ENCODE results near the gene AOPEP.

Gene AOPEP

GRCh38 chr9:94915476-94916450 lies 189.3 kb downstream of the AOPEP start:
- 100% methylated on average over 8 of the region's 17 CpGs for WGBS (ENCODE audit: insufficient coverage)
- H3K36me3 ChIP-seq (ENCODE audit: control insufficient read depth in 4 of 4, insufficient read depth in 4 of 4, low read length in 3 of 4): no peaks in the 10 kb centered on the region
- ChIA-PET POLR2A (no interaction called here), CTCF (interaction anchor here (0.7 to 5.6 kb wide), 8 partner anchors 10 to 235 kb away, joined by 3 to 97 read pairs (median 8); no protein-coding TSS in a partner anchor)
- H3K4me1 ChIP-seq (ENCODE audit: control extremely low read depth in 1 of 4, control insufficient read depth in 4 of 4, insufficient read depth in 4 of 4, low read length in 3 of 4): peaks cover 0 to 5% (median 2%) of the 10 kb centered on the region in 4 experiments
- DNase-seq: no peak
- H3K9me3 ChIP-seq (ENCODE audit: control extremely low read depth in 1 of 5, control insufficient read depth in 4 of 5, insufficient read depth in 2 of 5, low read depth in 1 of 5, low read length in 4 of 5): no peaks in the 10 kb centered on the region
- H3K27me3 ChIP-seq (replicated peaks in 2 of 5; ENCODE audit: control insufficient read depth in 4 of 5, insufficient read depth in 5 of 5, low read length in 4 of 5): no peaks in the 10 kb centered on the region
- H3K4me3 ChIP-seq (ENCODE audit: control insufficient read depth in 1 of 7, extremely low read depth in 1 of 7, insufficient read depth in 4 of 7, low read depth in 2 of 7, low read length in 6 of 7): no peak overlapping the region
- H3K27ac ChIP-seq (ENCODE audit: insufficient read depth in 1 of 2, low read depth in 1 of 2, low read length in 2 of 2, poor library complexity in 1 of 2, severe bottlenecking in 2 of 2): no peak overlapping the region

- 100% methylated on average over 6 of the region's 6 CpGs for WGBS (ENCODE audit: insufficient coverage)
- POLR2A ChIA-PET: no interaction called here
- Histone ChIP-seq H3K36me3 (ENCODE audit: control insufficient read depth in 4 of 4, insufficient read depth in 4 of 4, low read length in 3 of 4) (no peaks in the 10 kb centered on the region), H3K27ac (ENCODE audit: insufficient read depth in 1 of 2, low read depth in 1 of 2, low read length in 2 of 2, poor library complexity in 1 of 2, severe bottlenecking in 2 of 2) (no peak overlapping the region), H3K4me3 (ENCODE audit: control insufficient read depth in 1 of 7, extremely low read depth in 1 of 7, insufficient read depth in 4 of 7, low read depth in 2 of 7, low read length in 6 of 7) (no peak overlapping the region), H3K4me1 (ENCODE audit: control extremely low read depth in 1 of 4, control insufficient read depth in 4 of 4, insufficient read depth in 4 of 4, low read length in 3 of 4) (peaks cover 0 to 5% (median 2%) of the 10 kb centered on the region in 4 experiments), H3K27me3 (replicated peaks in 2 of 5; ENCODE audit: control insufficient read depth in 4 of 5, insufficient read depth in 5 of 5, low read length in 4 of 5) (no peaks in the 10 kb centered on the region), H3K9me3 (ENCODE audit: control extremely low read depth in 1 of 5, control insufficient read depth in 4 of 5, insufficient read depth in 2 of 5, low read depth in 1 of 5, low read length in 4 of 5) (no peaks in the 10 kb centered on the region)
- DNase-seq: no peak
- CTCF ChIA-PET: interaction anchor here (0.8 to 5.6 kb wide), 35 partner anchors 8 to 362 kb away, joined by 3 to 97 read pairs (median 6); partner anchors contain the start of gene PCAT7
Measured at GRCh38 chr9:94916956-94917355, 190.5 kb downstream of the AOPEP start.

DNA sequence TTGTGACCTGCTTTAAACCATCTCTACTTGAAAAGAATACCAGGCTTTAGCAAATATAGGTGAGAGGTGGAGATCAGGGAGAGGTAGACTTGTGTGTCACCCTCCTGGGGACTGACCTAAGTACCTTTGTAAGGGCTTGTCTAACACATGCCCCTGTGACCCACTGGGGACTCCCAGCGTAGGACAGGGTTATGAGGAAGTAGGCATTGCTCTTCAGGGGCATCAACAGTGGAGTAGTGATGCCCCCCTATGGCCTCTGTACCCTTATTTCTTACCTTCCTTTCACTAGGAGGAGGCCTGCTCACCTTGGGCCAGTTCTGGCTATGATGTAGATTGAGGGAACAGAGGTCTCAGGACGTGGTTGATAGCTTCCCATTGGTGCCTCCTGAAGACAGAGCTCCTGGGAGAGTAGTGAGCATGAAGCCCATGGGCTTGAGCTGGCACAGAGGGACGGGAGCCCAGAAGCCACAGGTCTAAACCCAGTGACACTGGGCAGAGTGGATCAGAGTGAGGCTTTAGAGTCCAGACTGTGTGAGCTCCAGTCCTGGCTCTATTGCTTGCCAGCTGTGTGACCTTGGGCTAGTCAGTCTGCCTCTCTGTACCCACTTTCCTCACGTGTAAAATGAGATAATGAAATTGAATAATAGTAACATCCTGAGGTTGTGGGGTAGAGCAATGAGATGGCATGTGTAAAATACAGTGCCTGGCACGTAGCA lies 191.7 kb downstream of the AOPEP start:
- H3K27ac ChIP-seq (ENCODE audit: insufficient read depth in 1 of 2, low read depth in 1 of 2, low read length in 2 of 2, poor library complexity in 1 of 2, severe bottlenecking in 2 of 2): no peak overlapping the region
- peak; percentile 85 to 90 (median 89) for DNase-seq
- no peaks in the 10 kb centered on the region for H3K27me3 ChIP-seq (replicated peaks in 2 of 5; ENCODE audit: control insufficient read depth in 4 of 5, insufficient read depth in 5 of 5, low read length in 4 of 5)
- H3K4me3 ChIP-seq (ENCODE audit: control insufficient read depth in 1 of 7, extremely low read depth in 1 of 7, insufficient read depth in 4 of 7, low read depth in 2 of 7, low read length in 6 of 7): no peak overlapping the region
- no peaks in the 10 kb centered on the region for H3K36me3 ChIP-seq (ENCODE audit: control insufficient read depth in 4 of 4, insufficient read depth in 4 of 4, low read length in 3 of 4)
- ChIA-PET CTCF (interaction anchor here (0.6 to 5.6 kb wide), 51 partner anchors 10 to 364 kb away, joined by 3 to 97 read pairs (median 4); partner anchors contain the start of gene PCAT7), POLR2A (no interaction called here)
- H3K9me3 ChIP-seq (ENCODE audit: control extremely low read depth in 1 of 5, control insufficient read depth in 4 of 5, insufficient read depth in 2 of 5, low read depth in 1 of 5, low read length in 4 of 5): no peaks in the 10 kb centered on the region
- peaks cover 0 to 5% (median 2%) of the 10 kb centered on the region in 4 experiments for H3K4me1 ChIP-seq (ENCODE audit: control extremely low read depth in 1 of 4, control insufficient read depth in 4 of 4, insufficient read depth in 4 of 4, low read length in 3 of 4)
- WGBS (ENCODE audit: insufficient coverage): 49% methylated on average over 4 of the region's 5 CpGs

GRCh38 chr9:94919376-94920098 lies 193.0 kb downstream of the AOPEP start:
- Histone ChIP-seq H3K27me3 (replicated peaks in 2 of 5; ENCODE audit: control insufficient read depth in 4 of 5, insufficient read depth in 5 of 5, low read length in 4 of 5) (no peaks in the 10 kb centered on the region), H3K4me1 (ENCODE audit: control extremely low read depth in 1 of 4, control insufficient read depth in 4 of 4, insufficient read depth in 4 of 4, low read length in 3 of 4) (peaks cover 0 to 5% (median 2%) of the 10 kb centered on the region in 4 experiments), H3K27ac (ENCODE audit: insufficient read depth in 1 of 2, low read depth in 1 of 2, low read length in 2 of 2, poor library complexity in 1 of 2, severe bottlenecking in 2 of 2) (no peak overlapping the region), H3K36me3 (ENCODE audit: control insufficient read depth in 4 of 4, insufficient read depth in 4 of 4, low read length in 3 of 4) (peaks cover 0 to 4% (median 0%) of the 10 kb centered on the region in 4 experiments), H3K4me3 (ENCODE audit: control insufficient read depth in 1 of 7, extremely low read depth in 1 of 7, insufficient read depth in 4 of 7, low read depth in 2 of 7, low read length in 6 of 7) (no peak overlapping the region), H3K9me3 (ENCODE audit: control extremely low read depth in 1 of 5, control insufficient read depth in 4 of 5, insufficient read depth in 2 of 5, low read depth in 1 of 5, low read length in 4 of 5) (no peaks in the 10 kb centered on the region)
- 99% methylated on average over 15 of the region's 17 CpGs for WGBS (ENCODE audit: insufficient coverage)
- CTCF ChIA-PET: interaction anchor here (1.2 to 5.6 kb wide), 7 partner anchors 9 to 238 kb away, joined by 3 to 97 read pairs (median 3); no protein-coding TSS in a partner anchor
- POLR2A ChIA-PET: no interaction called here
- DNase-seq: no peak

DNA sequence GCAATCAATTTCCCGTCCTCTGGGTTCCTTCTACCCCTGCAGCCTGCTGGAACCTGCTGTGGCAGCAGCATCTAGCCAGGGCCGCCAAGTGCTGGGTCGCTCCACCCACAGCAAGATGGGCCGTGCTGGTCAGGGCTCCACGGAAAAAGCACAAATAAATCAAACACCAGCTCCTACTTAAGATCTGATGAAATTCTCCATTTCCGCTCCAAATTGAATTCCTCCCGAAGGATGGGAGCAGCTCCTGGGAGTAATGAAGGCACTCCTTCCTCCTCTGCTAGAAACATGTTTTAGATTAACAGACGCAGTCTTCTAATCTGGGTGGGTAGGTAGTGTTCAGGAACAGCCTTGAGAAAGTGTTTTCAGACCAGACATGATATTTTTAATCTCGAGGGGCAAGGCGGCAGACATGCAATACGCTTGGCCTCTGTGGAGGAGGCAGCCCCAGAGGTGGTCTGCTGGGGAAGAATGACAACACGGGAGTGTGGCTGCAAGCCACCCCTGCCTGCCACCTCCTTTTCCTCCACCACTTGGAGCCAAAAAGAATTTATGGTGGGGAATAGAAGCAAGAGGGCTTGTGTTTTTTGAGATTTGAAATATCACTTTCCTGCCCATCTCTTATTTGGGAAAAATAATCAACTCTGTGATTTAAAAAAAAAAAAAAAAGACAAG lies 194.1 kb downstream of the AOPEP start:
- 97% methylated on average over 7 of the region's 12 CpGs for WGBS (ENCODE audit: insufficient coverage)
- ChIA-PET CTCF (interaction anchor here (0.5 to 5.6 kb wide), 7 partner anchors 10 to 239 kb away, joined by 3 to 57 read pairs (median 3); no protein-coding TSS in a partner anchor), POLR2A (no interaction called here)
- H3K27me3 ChIP-seq (replicated peaks in 2 of 5; ENCODE audit: control insufficient read depth in 4 of 5, insufficient read depth in 5 of 5, low read length in 4 of 5): no peaks in the 10 kb centered on the region
- H3K27ac ChIP-seq (ENCODE audit: insufficient read depth in 1 of 2, low read depth in 1 of 2, low read length in 2 of 2, poor library complexity in 1 of 2, severe bottlenecking in 2 of 2): no peak overlapping the region
- H3K4me3 ChIP-seq (ENCODE audit: control insufficient read depth in 1 of 7, extremely low read depth in 1 of 7, insufficient read depth in 4 of 7, low read depth in 2 of 7, low read length in 6 of 7): no peak overlapping the region
- no peaks in the 10 kb centered on the region for H3K9me3 ChIP-seq (ENCODE audit: control extremely low read depth in 1 of 5, control insufficient read depth in 4 of 5, insufficient read depth in 2 of 5, low read depth in 1 of 5, low read length in 4 of 5)
- H3K36me3 ChIP-seq (ENCODE audit: control insufficient read depth in 4 of 4, insufficient read depth in 4 of 4, low read length in 3 of 4): peaks cover 0 to 4% (median 0%) of the 10 kb centered on the region in 4 experiments
- peaks cover 0 to 5% (median 2%) of the 10 kb centered on the region in 4 experiments for H3K4me1 ChIP-seq (ENCODE audit: control extremely low read depth in 1 of 4, control insufficient read depth in 4 of 4, insufficient read depth in 4 of 4, low read length in 3 of 4)
- DNase-seq: no peak

- WGBS (ENCODE audit: insufficient coverage): 84% methylated on average over 7 of the region's 8 CpGs
- H3K4me1 ChIP-seq (ENCODE audit: control extremely low read depth in 1 of 4, control insufficient read depth in 4 of 4, insufficient read depth in 4 of 4, low read length in 3 of 4): peaks cover 0 to 5% (median 2%) of the 10 kb centered on the region in 4 experiments
- H3K27ac ChIP-seq (ENCODE audit: insufficient read depth in 1 of 2, low read depth in 1 of 2, low read length in 2 of 2, poor library complexity in 1 of 2, severe bottlenecking in 2 of 2): no peak overlapping the region
- DNase-seq: no peak
- H3K9me3 ChIP-seq (ENCODE audit: control extremely low read depth in 1 of 5, control insufficient read depth in 4 of 5, insufficient read depth in 2 of 5, low read depth in 1 of 5, low read length in 4 of 5): no peaks in the 10 kb centered on the region
- POLR2A ChIA-PET: no interaction called here
- peaks cover 0 to 4% (median under 1%) of the 10 kb centered on the region in 4 experiments for H3K36me3 ChIP-seq (ENCODE audit: control insufficient read depth in 4 of 4, insufficient read depth in 4 of 4, low read length in 3 of 4)
- H3K4me3 ChIP-seq (ENCODE audit: control insufficient read depth in 1 of 7, extremely low read depth in 1 of 7, insufficient read depth in 4 of 7, low read depth in 2 of 7, low read length in 6 of 7): no peak overlapping the region
- H3K27me3 ChIP-seq (replicated peaks in 2 of 5; ENCODE audit: control insufficient read depth in 4 of 5, insufficient read depth in 5 of 5, low read length in 4 of 5): no peaks in the 10 kb centered on the region
- CTCF ChIA-PET: interaction anchor here (1.2 to 5.6 kb wide), 3 partner anchors 139 to 240 kb away, joined by 3 to 57 read pairs (median 9); no protein-coding TSS in a partner anchor
Measured at GRCh38 chr9:94921092-94921471, 194.6 kb downstream of the AOPEP start.
